Vagina (tissue), 2 donors: Measurements from ENCODE around the gene FGD4. TPM values are rescaled to one million over a fixed set of nuclear protein-coding genes. Genes with fewer than 3 reads are reported as not detected.
A peak's percentile ranks its signal among the peaks of the same experiment; 100 is the strongest.

ENCODE experiments used
- DNase-seq, 2 donors: peaks; one replicate each; pipeline ENCODE4 v3.0.0-alpha.2; 2017; ENCODE audit errors: extremely low spot score in 2 of 2
- H3K27ac ChIP-seq: fragments of 200-600 bp; sonication (generic); one replicate; pipeline ENCODE4 v1.5.1; 2019
- H3K27me3 ChIP-seq: fragments of 200-600 bp; sonication (generic); one replicate; pipeline ENCODE4 v1.5.1; 2019
- H3K36me3 ChIP-seq, 2 donors: fragments of 200-600 bp; sonication (generic); one replicate each; pipeline ENCODE4 v1.5.1; 2017 to 2019
- H3K4me1 ChIP-seq: fragments of 200-600 bp; sonication (generic); one replicate; pipeline ENCODE4 v1.5.1; 2019
- H3K4me3 ChIP-seq, 2 donors: fragments of 200-600 bp; sonication (generic); 1 replicate in 1 of 2; 2 replicates in 1 of 2; pipeline ENCODE4 v1.5.1; 2016 to 2019
- H3K9me3 ChIP-seq: fragments of 200-600 bp; sonication (generic); one replicate; pipeline ENCODE4 v1.5.1; 2019
- CTCF ChIP-seq, 3 experiments: fragments of 450-650 bp in 2 of 3; fragments of 200-600 bp in 1 of 3; sonication (generic) in 1 of 3; IDR thresholded peaks; one replicate each; pipeline ENCODE4 v1.5.1; 2017 to 2019; ENCODE audit warnings: antibody characterized with exemption in 3 of 3, mild to moderate bottlenecking in 2 of 3, moderate library complexity in 2 of 3
- POLR2A ChIP-seq, 2 donors: fragments of 450-650 bp; IDR thresholded peaks; one replicate each; pipeline ENCODE4 v1.6.1; 2017; ENCODE audit warnings: antibody characterized with exemption in 2 of 2, mild to moderate bottlenecking in 2 of 2, moderate library complexity in 2 of 2
- POLR2AphosphoS5 ChIP-seq, 2 donors: sonication (generic); formaldehyde crosslinking; IDR thresholded peaks; one replicate each; pipeline ENCODE4 v1.9.0; 2017; ENCODE audit warnings: antibody characterized with exemption in 2 of 2, mild to moderate bottlenecking in 2 of 2, low read depth in 1 of 2; ENCODE audit not compliant: insufficient read depth in 1 of 2
- intact Hi-C: fragments of 100-400 bp; cut with DNase I; formaldehyde crosslinking; loops from one replicate; pipeline ENCODE4 v1.15.1; 2023
- total RNA-seq: library from RNA; depleted of rRNA; stranded (reverse); fragments of >200 nt; gene quantifications from one replicate; pipeline ENCODE4 v1.2.3, GENCODE V29; 2016

FGD4 gene
- total RNA-seq, 1 donor from 2014 or later = 38.3 TPM

DNA sequence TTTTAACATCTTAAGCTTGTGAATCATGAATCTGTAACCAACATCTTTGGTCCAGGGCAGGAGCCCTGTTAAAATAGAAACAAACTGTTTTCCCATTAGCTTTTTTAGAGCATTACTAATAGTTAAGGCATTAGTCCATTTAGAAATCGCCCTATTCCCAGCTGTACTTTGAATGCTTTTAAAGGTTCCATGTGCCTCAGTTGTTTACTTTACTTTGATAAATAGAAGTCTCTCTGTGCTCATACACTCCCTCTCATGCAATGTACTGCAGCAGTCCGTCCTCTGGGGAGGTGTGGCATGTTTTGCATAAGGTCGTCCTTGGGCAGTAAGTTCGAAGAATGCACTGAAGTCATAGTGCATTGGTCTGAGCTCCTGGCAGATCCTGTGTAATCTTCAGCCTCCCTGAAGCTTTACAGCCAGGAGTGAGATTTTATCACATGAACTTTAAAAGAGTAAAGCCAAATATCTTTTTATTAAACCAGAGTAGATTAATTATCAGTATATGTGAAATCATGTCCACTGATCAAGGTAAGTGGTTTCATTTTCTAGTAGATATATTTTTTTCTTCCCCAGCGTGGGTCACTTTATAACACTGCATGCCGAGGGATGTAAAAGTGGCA is 134.7 kb downstream of the FGD4 start:
- H3K36me3 ChIP-seq = no peaks in the 10 kb centered on the region
- H3K9me3 ChIP-seq = no peaks in the 10 kb centered on the region
- TF ChIP-seq POLR2AphosphoS5 (IDR thresholded peaks at IDR 0.05; ENCODE audit: insufficient read depth in 1 of 2, low read depth in 1 of 2) (peak in 1 of 2 donors; percentile 59), CTCF (IDR thresholded peaks at IDR 0.05) (no peak), POLR2A (IDR thresholded peaks at IDR 0.05) (peak in 1 of 2 donors; percentile 35)
- no peak for DNase-seq
- peak overlapping the region; percentile 41 to 43 for H3K4me3 ChIP-seq
- H3K4me1 ChIP-seq = peaks cover 8% of the 10 kb centered on the region
- H3K27ac ChIP-seq = peak overlapping the region; percentile 82
- H3K27me3 ChIP-seq = no peaks in the 10 kb centered on the region
- intact Hi-C loops = no loop called here

DNA sequence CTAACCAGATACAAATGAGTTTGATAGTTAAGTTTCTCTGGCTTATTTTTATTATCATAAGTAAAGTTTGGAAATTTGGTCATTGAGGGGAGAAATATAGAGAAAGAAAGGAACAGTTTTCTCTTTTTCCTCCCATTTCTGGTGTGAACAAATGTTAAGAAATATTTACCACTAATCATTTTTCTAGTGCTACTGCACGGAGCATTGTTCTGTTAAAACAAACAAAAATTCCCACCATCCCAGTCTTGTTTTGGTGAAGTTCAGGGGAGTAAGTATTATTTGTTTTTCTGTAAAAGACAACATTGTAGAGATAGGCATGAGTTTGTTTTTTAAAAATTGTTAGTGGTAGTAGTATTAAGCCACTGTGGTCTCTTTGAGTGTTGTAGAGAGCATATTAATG is 135.3 kb downstream of the FGD4 start:
- peaks cover 8% of the 10 kb centered on the region for H3K4me1 ChIP-seq
- H3K4me3 ChIP-seq = peak overlapping the region; percentile 41 to 43
- peak overlapping the region; percentile 82 for H3K27ac ChIP-seq
- TF ChIP-seq POLR2AphosphoS5 (IDR thresholded peaks at IDR 0.05; ENCODE audit: insufficient read depth in 1 of 2, low read depth in 1 of 2) = no peak
- no peak for TF ChIP-seq POLR2A (IDR thresholded peaks at IDR 0.05)
- TF ChIP-seq CTCF (IDR thresholded peaks at IDR 0.05) = no peak
- intact Hi-C loops = no loop called here
- no peaks in the 10 kb centered on the region for H3K27me3 ChIP-seq
- H3K36me3 ChIP-seq = no peaks in the 10 kb centered on the region
- DNase-seq = no peak
- H3K9me3 ChIP-seq = no peaks in the 10 kb centered on the region

DNA sequence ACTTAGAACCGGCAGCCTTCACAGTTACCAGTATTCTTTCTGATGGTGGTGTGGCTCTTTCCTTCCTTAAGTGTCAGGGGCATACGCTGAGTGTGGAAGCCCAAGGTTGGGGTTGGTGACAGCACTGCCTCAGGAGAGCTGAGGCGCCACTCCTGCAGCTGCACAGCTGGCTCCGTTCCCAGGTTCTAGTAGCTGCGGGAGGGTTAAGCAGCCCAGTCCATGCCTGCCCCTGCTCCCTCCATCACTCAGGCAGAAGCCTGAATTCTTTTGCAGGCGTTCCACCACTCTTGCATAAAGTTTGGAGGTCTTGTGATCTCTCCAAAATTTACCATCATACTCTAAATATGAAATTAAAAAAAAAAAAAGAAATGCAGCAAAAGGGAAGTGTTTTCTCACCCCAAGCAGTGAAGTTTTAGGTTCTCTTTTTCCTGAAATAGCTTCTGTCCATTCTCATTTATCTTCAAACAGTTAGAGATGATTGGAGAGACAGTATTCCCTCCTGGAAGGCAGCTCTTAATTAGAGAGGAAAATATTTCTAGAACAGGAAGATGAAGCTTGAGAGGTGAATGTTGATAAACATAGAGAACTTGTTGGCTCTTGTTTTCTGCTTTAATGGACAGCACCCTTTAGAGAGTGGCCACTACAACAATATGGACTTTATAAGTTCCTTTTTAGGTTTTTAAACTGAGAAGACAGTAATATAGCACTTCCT is 136.1 kb downstream of the FGD4 start:
- no peak for DNase-seq
- peak overlapping the region; percentile 41 to 43 for H3K4me3 ChIP-seq
- peaks cover 8% of the 10 kb centered on the region for H3K4me1 ChIP-seq
- H3K27ac ChIP-seq = peak overlapping the region; percentile 82
- no peaks in the 10 kb centered on the region for H3K36me3 ChIP-seq
- intact Hi-C loops = no loop called here
- H3K27me3 ChIP-seq = no peaks in the 10 kb centered on the region
- H3K9me3 ChIP-seq = no peaks in the 10 kb centered on the region
- TF ChIP-seq POLR2AphosphoS5 (IDR thresholded peaks at IDR 0.05; ENCODE audit: insufficient read depth in 1 of 2, low read depth in 1 of 2) (peak in 1 of 2 donors; percentile 54), CTCF (IDR thresholded peaks at IDR 0.05) (no peak)

- H3K9me3 ChIP-seq = no peaks in the 10 kb centered on the region
- TF ChIP-seq CTCF (IDR thresholded peaks at IDR 0.05) (no peak), POLR2A (IDR thresholded peaks at IDR 0.05) (no peak), POLR2AphosphoS5 (IDR thresholded peaks at IDR 0.05; ENCODE audit: insufficient read depth in 1 of 2, low read depth in 1 of 2) (no peak)
- DNase-seq = no peak
- no peaks in the 10 kb centered on the region for H3K36me3 ChIP-seq
- peak overlapping the region in 1 of 2 donors; percentile 41 for H3K4me3 ChIP-seq
- peak overlapping the region; percentile 82 for H3K27ac ChIP-seq
- intact Hi-C loops = no loop called here
- no peaks in the 10 kb centered on the region for H3K27me3 ChIP-seq
- H3K4me1 ChIP-seq = peaks cover 13% of the 10 kb centered on the region
These were observed 136.6 kb downstream of the FGD4 start for GRCh38 chr12:32536000-32536345.

DNA sequence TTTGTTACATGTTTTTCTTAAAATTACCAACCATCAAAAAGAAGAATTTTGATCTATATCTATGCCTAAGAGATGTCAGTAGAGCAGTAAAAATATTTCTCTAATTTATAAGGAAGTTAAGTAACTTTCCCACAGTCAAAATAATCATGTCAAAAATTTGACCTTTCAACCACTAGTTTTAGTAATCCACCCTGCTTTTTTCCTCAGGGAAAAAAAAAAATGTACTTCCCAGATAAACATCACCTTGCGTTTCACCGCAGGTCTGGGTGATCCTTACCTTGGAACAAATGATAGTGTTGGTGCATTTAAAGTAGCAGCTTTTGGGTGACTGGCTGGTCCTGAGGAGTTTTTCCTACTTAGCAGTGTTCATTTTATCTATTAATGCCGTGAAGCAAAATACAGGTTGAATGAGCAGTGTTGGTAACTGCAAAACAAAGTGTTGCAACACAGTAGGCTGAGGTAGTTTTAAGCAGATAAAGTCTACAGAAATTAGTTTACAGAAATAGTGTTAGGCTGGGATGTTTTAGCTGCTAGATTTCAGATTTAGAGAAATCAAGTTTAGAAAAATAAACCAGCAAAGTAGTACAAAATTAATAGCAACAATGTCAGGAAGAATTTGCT is 142.5 kb downstream of the FGD4 start:
- no peak overlapping the region for H3K4me3 ChIP-seq
- H3K4me1 ChIP-seq = peaks cover 51% of the 10 kb centered on the region
- intact Hi-C loops = no loop called here
- H3K9me3 ChIP-seq = no peaks in the 10 kb centered on the region
- TF ChIP-seq CTCF (IDR thresholded peaks at IDR 0.05) (no peak), POLR2A (IDR thresholded peaks at IDR 0.05) (no peak), POLR2AphosphoS5 (IDR thresholded peaks at IDR 0.05; ENCODE audit: insufficient read depth in 1 of 2, low read depth in 1 of 2) (no peak)
- H3K27ac ChIP-seq = peak overlapping the region; percentile 15
- H3K27me3 ChIP-seq = no peaks in the 10 kb centered on the region
- no peak for DNase-seq
- H3K36me3 ChIP-seq = no peaks in the 10 kb centered on the region
